Measurements from ENCODE around the gene PDE8A.

Gene PDE8A

GRCh38 chr15:85031944-85032558 is 50.4 kb downstream of the PDE8A start:
- TF ChIP-seq Cebpa-rat (IDR thresholded peaks at IDR 0.05): no peak
- no peaks in the 10 kb centered on the region for H3K27me3 ChIP-seq
- no peaks in the 10 kb centered on the region for H3K9me3 ChIP-seq (replicated peaks in 1 of 11)
- no peak overlapping the region for H3K9ac ChIP-seq
- H3K4me2 ChIP-seq: no peak overlapping the region
- H3K4me1 ChIP-seq: peaks cover 24 to 56% (median 32%) of the 10 kb centered on the region in 10 experiments
- peaks cover 0 to 33% (median 0%) of the 10 kb centered on the region in 11 experiments; a peak in 7 of 22 replicates for H4K20me1 ChIP-seq
- no peak overlapping the region for H3K4me3 ChIP-seq
- no peaks in the 10 kb centered on the region for H3K36me3 ChIP-seq
- no peak overlapping the region for H3K27ac ChIP-seq

GRCh38 chr15:85033148-85033547 is 51.5 kb downstream of the PDE8A start:
- Histone ChIP-seq H3K4me3 (no peak overlapping the region), H3K9me3 (replicated peaks in 1 of 11) (no peaks in the 10 kb centered on the region), H3K36me3 (no peaks in the 10 kb centered on the region), H4K20me1 (peaks cover 0 to 33% (median 0%) of the 10 kb centered on the region in 11 experiments; a peak in 7 of 22 replicates), H3K27ac (no peak overlapping the region), H3K4me2 (peak overlapping the region in 5 of 11 experiments; percentile 9 to 49 (median 24); a peak in 7 of 22 replicates), H3K27me3 (no peaks in the 10 kb centered on the region), H3K9ac (no peak overlapping the region), H3K4me1 (peaks cover 23 to 62% (median 35%) of the 10 kb centered on the region in 10 experiments)
- TF ChIP-seq Cebpa-rat (IDR thresholded peaks at IDR 0.05): no peak

GRCh38 chr15:85034276-85034675 is 52.6 kb downstream of the PDE8A start:
- Histone ChIP-seq H3K27ac (no peak overlapping the region), H3K4me1 (peaks cover 23 to 61% (median 35%) of the 10 kb centered on the region in 10 experiments), H4K20me1 (peaks cover 0 to 30% (median 0%) of the 10 kb centered on the region in 11 experiments; a peak in 7 of 22 replicates), H3K27me3 (no peaks in the 10 kb centered on the region), H3K36me3 (no peaks in the 10 kb centered on the region), H3K9me3 (replicated peaks in 1 of 11) (no peaks in the 10 kb centered on the region), H3K9ac (no peak overlapping the region), H3K4me3 (no peak overlapping the region), H3K4me2 (no peak overlapping the region)
- TF ChIP-seq Cebpa-rat (IDR thresholded peaks at IDR 0.05): no peak

DNA sequence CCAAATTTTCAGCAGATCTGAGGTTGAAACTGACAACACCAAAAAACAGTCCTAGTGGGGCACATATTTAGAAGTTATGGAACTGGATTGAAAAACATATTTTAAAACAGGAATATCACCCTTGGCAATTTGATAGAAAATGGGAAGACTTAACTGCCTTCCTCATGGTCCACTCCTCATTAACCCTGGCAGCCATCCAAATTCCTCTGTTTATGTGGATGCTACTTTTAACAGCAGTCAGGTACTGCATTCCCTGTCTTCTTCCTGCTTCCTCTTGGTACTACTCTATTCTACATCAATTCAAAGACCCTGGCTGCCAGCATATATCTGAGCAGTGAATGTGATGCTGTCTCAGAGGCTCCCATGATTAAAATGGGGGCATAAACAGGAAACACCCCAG is 54.3 kb downstream of the PDE8A start:
- TF ChIP-seq Cebpa-rat (IDR thresholded peaks at IDR 0.05): no peak
- Histone ChIP-seq H3K36me3 (no peaks in the 10 kb centered on the region), H3K9me3 (replicated peaks in 1 of 11) (no peaks in the 10 kb centered on the region), H3K27me3 (no peaks in the 10 kb centered on the region), H3K4me2 (peak overlapping the region in 9 of 11 experiments; percentile 29 to 63 (median 45); a peak in 13 of 22 replicates), H3K4me3 (no peak overlapping the region), H3K9ac (no peak overlapping the region), H3K4me1 (peaks cover 12 to 44% (median 22%) of the 10 kb centered on the region in 10 experiments), H4K20me1 (peaks cover 0 to 26% (median 0%) of the 10 kb centered on the region in 11 experiments; a peak in 6 of 22 replicates), H3K27ac (no peak overlapping the region)

GRCh38 chr15:85036716-85037115 is 55.1 kb downstream of the PDE8A start:
- H4K20me1 ChIP-seq: peaks cover 0 to 19% (median 0%) of the 10 kb centered on the region in 11 experiments; a peak in 5 of 22 replicates
- TF ChIP-seq Cebpa-rat (IDR thresholded peaks at IDR 0.05): no peak
- H3K4me1 ChIP-seq: peaks cover 12 to 40% (median 21%) of the 10 kb centered on the region in 10 experiments
- H3K4me2 ChIP-seq: peak overlapping the region; percentile 16 to 63 (median 42); a peak in 21 of 22 replicates
- no peaks in the 10 kb centered on the region for H3K9me3 ChIP-seq (replicated peaks in 1 of 11)
- H3K4me3 ChIP-seq: no peak overlapping the region
- H3K27ac ChIP-seq: no peak overlapping the region
- H3K27me3 ChIP-seq: no peaks in the 10 kb centered on the region
- H3K36me3 ChIP-seq: no peaks in the 10 kb centered on the region
- 0 out of 22 replicates have a peak overlapping the region, but pooled peaks of 1 of the 11 experiments have one; percentile 1 for H3K9ac ChIP-seq

DNA sequence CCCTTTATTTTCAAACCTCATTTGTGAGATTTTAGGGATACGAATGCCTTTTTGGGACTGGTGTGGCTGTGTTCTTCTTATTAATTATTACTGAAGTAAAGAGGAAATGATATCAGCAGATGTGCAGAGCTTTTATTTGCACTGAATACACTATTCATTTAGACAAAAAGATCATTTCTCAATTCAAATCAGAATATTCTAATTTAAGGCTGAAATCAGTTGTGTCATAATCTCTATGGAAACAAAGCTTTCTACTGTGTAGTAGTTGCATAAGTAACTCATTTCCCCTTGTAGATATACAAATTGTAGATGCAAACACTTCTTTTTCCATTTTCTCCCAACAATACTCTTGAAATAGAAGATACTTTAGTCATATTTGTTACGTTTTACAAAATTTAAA is 56.0 kb downstream of the PDE8A start:
- Histone ChIP-seq H3K9ac (no peak overlapping the region), H4K20me1 (peaks cover 0 to 26% (median 0%) of the 10 kb centered on the region in 11 experiments; a peak in 5 of 22 replicates), H3K4me1 (peaks cover 12 to 39% (median 21%) of the 10 kb centered on the region in 10 experiments), H3K27me3 (no peaks in the 10 kb centered on the region), H3K36me3 (no peaks in the 10 kb centered on the region), H3K27ac (no peak overlapping the region), H3K4me3 (no peak overlapping the region), H3K4me2 (0 out of 22 replicates have a peak overlapping the region, but pooled peaks of 1 of the 11 experiments have one; percentile 16), H3K9me3 (replicated peaks in 1 of 11) (no peaks in the 10 kb centered on the region)
- TF ChIP-seq Cebpa-rat (IDR thresholded peaks at IDR 0.05): no peak

GRCh38 chr15:85041230-85041629 is 59.6 kb downstream of the PDE8A start:
- Histone ChIP-seq H3K36me3 (no peaks in the 10 kb centered on the region), H3K27me3 (no peaks in the 10 kb centered on the region), H3K4me2 (no peak overlapping the region), H3K27ac (no peak overlapping the region), H4K20me1 (peaks cover 0 to 33% (median 0%) of the 10 kb centered on the region in 11 experiments; a peak in 5 of 22 replicates), H3K4me1 (peaks cover 27 to 38% (median 30%) of the 10 kb centered on the region in 10 experiments), H3K9me3 (replicated peaks in 1 of 11) (no peaks in the 10 kb centered on the region), H3K9ac (no peak overlapping the region), H3K4me3 (no peak overlapping the region)
- no peak for TF ChIP-seq Cebpa-rat (IDR thresholded peaks at IDR 0.05)

DNA sequence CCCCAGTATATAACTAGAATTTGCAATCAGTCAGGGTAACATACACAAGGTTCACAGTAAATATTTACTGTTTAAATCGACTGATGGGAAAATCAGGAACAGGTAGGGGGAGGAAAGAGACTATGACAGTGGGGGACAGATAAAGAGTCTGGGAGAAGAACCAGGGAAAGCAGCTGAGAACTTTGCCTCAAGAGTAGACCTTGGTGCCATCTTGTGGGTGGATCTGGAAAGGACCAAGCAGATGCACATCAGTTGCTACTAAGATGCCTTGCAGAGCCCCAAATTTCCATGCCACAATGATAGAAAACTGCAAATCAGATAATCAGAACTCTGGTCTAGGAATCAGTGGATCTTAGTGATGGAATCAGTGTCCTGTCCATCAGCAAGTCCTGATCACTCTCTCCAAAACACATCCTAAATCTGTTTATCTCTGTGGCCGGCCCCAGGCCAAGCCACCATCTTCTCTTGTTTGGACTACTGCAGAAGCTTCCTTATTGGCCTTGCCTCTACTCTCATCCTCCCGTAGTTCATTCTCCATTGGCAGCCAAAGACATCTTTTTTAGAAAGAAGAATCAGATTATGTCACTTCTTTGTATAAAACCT is 62.7 kb downstream of the PDE8A start:
- Histone ChIP-seq H3K9ac (no peak overlapping the region), H3K27me3 (no peaks in the 10 kb centered on the region), H3K27ac (no peak overlapping the region), H4K20me1 (peaks cover 0 to 18% (median 0%) of the 10 kb centered on the region in 11 experiments; a peak in 3 of 22 replicates), H3K9me3 (replicated peaks in 1 of 11) (peaks cover 0 to 4% (median 2%) of the 10 kb centered on the region in 11 experiments; a peak in 11 of 22 replicates), H3K4me3 (no peak overlapping the region), H3K4me1 (peaks cover 30 to 48% (median 41%) of the 10 kb centered on the region in 10 experiments), H3K36me3 (no peaks in the 10 kb centered on the region; a peak in 1 of 22 replicates), H3K4me2 (peak overlapping the region in 5 of 11 experiments; percentile 6 to 17 (median 11); a peak in 4 of 22 replicates)
- no peak for TF ChIP-seq Cebpa-rat (IDR thresholded peaks at IDR 0.05)

DNA sequence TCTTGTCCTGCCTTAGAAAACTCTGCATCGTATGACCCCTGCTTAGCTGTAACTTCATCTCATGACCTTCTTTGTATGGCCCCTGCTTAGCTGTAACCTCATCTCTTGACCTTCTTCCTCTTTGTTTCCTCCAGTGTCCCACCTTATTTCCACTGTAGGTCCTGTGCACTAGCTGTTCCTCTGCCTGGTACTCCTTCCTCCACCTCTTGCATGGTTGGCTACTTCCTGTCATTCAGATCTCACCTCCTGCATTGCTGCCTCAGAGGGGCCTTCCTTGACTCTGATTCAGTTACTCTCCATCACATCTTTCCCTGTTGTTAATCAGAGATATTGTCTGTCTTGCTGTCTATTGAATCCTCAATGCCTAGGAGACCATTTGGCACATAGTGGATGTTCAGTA is 63.2 kb downstream of the PDE8A start:
- Histone ChIP-seq H3K27ac (no peak overlapping the region), H3K9ac (no peak overlapping the region), H3K4me1 (peaks cover 30 to 48% (median 41%) of the 10 kb centered on the region in 10 experiments), H3K4me3 (no peak overlapping the region), H3K9me3 (replicated peaks in 1 of 11) (peaks cover 0 to 9% (median 7%) of the 10 kb centered on the region in 11 experiments; a peak in 12 of 22 replicates), H3K4me2 (peak overlapping the region in 8 of 11 experiments; percentile 3 to 17 (median 8); a peak in 5 of 22 replicates), H3K27me3 (no peaks in the 10 kb centered on the region), H4K20me1 (peaks cover 0 to 18% (median 0%) of the 10 kb centered on the region in 11 experiments; a peak in 3 of 22 replicates), H3K36me3 (no peaks in the 10 kb centered on the region; a peak in 1 of 22 replicates)
- no peak for TF ChIP-seq Cebpa-rat (IDR thresholded peaks at IDR 0.05)
